ENCODE data around the gene ANKS1B.

ANKS1B gene

DNA sequence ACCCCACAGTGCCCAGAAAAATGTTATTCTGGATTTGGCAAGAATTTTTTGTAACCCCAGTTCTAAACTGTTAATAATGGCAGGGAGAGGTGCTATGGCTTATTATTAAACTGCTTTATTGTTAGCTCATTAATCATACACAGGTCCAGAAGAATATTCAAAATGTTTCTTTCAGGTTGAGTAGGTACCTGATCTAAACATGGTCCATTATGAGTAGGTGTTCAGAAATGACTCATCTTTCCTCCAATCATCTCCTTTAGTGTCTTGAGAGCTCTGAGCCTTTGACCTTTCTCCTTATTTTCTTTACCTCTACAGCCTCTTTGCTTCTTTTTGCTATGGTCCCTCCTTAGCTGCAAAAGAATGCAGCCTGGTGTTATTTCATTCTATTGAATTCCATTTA is 548.2 kb downstream of the ANKS1B start:
- DNase-seq, result no peak

DNA sequence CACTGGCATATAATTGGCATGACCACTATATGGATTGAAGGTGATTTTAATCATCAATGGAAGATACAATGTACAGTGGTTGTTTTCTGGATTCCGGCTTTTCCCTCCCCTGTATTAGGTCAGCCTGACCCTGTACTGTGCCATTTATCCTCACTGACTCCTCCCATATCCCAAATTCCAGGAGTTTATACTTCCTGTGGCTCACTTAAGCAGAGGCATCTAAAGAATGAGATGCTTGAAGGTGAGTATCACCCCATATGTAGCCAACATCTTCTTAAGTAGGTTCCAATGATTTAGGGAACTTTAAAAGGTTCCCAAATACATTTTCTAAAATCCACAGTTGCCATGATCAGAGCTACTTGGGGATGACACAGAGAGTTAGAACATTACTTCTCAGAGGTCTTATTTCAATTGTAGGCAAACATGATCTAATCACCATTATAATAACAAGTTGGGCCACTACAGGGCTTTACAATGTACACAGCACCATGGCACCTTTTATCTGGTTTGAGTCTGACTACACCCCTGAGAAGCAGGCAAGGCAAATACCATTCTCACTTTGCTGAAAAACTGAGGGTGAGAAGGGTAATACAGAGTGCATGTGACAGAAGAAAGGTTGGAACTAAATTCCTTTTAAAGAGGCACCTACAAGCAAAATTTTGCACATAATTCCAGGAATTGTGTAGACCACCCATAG is 549.5 kb downstream of the ANKS1B start:
- no peak for DNase-seq

DNA sequence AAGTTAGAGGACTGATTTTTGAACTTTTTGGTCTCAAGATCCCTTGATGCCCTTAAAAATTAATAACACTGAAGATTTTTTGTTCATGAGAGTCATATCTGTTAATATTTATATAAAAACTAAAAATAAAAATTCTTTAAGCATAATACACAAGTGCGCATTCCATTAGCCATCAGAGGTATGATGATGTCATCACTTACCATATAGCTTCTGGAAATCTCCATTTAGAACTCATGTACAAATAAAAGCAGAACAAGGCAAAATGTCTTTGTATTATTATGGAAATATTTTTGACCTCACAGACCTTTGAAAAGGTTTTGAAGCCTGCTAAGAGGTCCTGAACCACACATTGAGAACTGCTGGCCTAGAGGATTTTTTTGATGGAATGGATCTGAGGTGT is 551.6 kb downstream of the ANKS1B start:
- no peak for DNase-seq

DNA sequence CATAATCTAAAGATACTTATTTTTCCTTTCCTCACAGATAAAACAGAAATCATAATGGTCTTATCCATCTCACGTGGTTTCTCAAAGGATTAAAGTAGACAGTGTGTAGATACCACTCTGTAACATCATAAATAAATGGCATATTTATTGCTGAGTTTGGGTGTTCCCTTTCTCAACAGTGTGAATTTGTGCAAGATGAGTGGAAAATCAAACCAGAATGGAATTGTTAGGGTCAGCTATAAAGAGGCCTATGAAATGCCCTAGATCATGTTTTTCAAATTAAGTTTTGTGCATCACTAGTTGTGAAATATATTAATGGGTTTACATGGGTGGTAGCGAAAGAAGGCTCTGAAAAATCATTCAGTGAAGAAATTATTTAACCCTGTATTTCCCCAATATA is 553.5 kb downstream of the ANKS1B start:
- DNase-seq, result no peak

DNA sequence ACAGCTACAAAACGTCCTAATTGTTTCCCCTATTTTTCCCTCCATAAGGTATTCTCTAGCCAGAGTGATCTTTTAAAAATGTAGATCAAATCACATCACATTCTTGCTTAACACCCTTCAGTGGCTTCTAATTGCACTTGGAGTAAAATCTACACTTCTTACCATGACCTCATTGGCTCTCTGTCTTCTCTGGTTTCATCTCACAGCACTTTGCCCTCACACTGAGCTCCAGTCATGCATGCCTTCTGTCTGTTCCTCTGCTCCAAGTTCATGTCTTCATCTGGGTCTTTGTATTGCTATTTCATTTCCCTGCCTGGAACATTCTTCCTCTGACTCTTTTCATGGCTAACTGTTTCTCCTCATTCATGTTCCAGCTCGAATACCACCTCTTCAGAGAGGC is 557.6 kb downstream of the ANKS1B start:
- no peak for DNase-seq

DNA sequence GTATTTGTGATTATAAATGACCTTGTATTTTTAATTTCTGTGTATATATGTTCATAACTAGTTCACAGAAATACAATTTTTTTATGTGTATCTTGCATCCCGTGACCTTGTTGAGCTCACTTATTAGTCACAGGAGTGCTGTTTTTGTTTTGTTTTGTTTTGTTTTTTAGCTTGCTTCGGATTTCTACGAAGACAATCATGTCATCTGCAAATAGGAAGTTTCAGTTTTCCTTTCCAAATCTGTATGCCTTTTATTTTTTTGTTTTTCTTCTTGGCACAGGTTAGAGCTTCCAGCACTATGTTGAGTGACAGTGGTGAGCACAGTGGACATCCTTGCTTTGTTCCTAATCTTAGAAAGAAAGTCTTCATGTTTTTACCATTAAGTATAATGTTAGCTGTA is 566.4 kb downstream of the ANKS1B start:
- no peak for DNase-seq

DNA sequence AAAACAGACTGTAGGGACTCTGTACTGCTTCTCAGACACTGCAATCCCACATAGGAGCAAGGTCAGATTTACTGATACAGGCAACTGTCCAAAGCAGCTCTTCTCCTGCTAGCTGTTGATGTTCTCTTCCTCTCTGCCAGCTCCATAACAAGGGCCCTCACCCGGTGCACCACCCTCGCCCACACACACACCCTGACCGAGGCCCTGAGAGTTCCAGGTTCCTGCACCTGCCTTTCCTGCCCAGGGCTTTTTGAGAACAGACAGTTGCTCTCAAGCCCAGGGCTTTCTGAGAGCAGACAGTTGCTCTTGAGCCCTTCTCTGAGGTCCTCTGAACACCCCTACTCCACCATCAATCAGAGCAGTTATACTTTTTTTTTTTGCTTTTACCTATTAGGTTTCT is 571.0 kb downstream of the ANKS1B start:
- DNase-seq, result no peak

DNA sequence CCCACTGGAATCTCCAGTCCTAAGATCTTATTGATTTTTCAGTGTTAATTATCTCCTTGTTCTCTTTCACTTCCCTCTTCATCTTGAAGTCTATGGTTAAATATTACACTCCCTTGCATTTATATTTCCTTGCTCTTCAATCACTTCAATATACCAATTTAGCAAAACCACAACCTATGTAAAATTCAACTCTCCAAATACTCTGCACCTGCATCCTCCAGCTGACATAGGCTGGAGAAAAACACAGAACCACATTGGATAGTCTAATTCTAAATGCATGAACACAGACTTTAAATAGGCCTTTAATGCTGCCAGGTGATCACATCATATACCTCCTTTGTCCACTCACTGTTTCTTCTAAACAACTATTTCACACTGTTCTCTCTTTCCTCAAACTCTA is 591.0 kb downstream of the ANKS1B start:
- no peak for DNase-seq

DNA sequence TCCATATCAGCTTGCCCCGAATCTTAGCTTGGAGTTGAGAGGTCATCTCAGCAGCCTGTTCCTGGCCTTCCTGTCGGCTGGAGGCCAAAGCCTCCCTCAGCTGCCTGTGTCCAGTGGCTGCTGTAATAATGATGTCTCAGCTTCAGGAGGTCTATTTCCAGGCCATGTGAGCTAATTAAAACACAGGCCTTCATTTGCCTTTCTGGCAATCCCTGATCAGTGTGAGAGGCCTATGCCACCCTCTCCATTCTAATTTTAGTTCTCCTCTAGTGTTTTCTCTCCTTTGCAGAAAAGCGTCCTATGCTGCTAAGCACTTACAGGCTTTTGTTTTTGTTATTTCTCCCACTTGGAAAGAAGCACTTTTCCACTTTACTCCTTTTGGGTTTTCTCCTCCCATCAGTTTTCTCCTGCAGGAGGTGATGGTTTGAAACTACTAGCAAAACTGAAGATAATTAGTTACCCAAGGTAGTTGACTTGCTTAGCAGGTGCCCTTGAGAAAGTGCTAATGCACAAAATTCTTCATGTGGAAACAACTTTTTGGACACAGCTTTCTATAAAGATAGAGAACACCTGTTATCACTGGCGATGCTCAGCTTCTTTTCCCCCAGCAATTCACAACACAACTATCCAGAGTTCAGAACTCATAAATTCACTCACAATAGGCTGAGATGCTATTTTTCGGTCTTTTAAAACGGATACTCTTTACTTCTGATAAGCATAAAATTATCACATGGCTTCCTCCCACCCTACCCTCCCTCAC is 592.5 kb downstream of the ANKS1B start:
- no peak for DNase-seq

DNA sequence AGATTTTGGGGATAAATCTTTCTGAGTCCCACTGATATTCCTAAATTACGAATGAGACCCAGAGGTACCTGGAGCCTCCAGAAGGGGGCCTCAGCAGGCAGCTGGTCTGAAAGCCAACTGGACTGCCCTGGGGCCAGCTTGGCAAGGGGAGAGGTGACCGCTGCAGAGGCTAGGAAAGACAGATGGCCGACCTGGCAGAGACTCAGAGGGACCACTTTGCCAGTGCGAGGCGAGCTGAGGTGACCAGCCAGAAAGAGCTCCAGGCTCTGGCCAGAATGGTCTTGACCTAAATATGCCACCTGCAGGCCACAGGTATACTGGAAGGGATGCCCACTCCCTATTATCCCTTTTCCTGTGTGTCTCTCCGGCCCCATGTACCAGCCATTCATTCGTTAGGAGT is 594.0 kb downstream of the ANKS1B start:
- DNase-seq, result no peak

DNA sequence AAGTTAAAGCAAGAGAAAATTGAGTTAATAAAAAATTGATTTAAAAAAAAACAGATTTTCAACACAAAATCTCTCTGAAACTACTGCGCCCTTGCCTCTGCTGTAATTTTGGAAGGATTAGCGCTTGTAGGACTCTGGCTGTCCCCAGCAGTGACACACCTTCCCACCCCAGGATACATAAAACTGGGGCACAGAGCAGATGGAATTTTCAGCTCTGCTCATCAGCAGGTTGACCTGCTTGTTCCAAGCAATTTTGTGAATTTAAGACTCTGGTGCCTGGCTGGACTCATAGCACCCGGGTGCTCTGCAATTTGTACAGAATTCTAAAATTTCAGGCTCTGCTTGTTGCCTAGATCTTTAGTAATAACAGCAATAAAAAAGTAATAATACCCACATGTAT is 595.0 kb downstream of the ANKS1B start:
- no peak for DNase-seq

DNA sequence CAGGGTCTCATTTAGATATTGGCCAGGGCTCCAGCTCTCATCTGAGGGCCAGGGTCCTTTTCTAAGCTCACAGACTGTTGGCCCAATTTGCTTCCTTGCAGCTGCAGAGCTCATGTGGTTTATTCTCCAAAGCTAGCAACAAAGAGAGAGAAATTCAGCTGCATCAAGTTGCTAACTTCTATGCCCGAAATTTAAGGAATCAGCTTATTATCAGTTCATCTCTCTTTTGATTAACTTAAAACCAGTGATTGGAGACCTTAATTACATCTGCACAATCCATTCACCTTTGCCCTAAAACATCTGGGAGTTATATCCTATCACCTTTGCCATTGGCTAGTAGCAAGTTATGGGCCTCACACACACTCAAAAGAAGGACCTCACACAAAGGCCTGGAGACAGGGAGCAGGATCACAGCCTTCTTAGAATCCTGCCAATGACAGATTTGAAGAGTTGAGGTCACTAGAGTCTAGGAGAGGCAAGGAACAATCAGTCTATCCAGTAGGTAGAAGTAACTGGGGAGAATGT is 596.0 kb downstream of the ANKS1B start:
- no peak for DNase-seq

DNA sequence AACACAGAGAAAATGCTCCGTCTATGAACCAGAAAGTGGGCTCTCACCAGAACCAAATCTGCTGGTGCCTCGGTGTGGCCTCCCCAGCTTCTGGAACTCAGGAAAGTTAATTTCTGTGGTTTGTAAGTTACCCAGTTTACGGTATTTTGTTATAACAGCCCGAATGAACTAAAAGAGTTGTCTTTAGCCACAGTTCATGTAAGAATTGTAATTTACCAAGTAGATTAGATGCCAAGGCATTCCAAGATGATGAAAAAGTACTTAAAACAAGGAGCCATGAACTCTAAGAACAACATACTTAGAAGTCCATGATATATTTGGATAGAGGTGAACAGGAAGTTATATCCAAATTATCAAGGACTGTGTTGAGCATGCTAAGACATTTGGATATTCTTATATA is 597.1 kb downstream of the ANKS1B start:
- DNase-seq, result no peak

DNA sequence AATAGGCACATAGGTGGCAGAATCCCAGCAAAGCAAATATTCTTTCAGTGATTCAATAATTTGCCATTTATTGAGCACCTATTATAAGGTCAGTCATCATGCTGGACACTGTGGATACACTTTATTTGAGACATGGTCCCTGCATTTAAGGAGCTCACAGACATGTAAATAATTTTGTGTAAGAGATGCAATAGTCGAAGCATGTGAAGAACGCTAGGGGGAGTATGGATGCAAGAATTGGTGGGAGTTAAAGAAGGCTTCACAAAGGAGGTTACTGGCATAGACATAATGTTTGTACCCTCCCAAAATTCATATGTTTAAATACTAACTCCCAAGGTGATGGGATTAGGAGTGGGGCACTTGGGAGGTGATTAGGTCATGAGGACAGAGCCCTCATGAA is 597.8 kb downstream of the ANKS1B start:
- no peak for DNase-seq

DNA sequence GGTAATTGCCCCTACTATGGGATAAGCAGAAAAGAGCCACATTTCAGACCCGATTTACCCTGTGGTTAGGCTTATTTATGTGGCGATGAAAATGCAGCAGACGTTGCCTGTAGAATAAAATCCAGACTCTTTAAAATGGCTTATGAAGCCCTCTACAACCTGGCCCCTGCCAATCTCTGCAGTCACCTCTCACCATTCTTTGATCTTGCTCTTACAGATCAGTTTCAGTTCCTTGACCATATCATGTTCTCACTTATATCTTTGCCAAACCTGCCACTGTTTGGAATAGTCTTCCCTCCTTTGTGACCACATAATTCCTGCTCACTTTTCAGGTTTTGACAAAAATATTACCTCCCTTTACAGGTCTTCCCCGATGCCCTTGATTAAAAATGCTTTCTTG is 601.5 kb downstream of the ANKS1B start:
- DNase-seq, result no peak

DNA sequence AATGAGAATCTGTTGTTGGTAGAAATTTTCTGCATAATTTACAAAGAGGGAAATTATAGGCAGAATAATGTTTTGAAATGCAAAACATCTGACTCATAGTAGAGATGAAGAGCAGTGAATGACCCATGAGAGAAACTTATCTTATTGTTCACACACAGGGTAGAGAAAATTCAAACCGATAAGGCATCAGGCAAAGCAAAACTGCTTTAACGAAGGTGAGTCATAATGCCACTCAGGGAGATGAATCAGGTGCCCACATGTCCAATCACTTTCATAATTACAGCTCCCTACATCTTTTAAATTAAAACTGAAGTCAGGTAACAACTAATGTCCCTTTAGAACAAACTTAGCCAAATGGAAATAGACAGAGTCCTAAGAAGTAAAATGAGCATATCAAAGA is 602.7 kb downstream of the ANKS1B start:
- no peak for DNase-seq

DNA sequence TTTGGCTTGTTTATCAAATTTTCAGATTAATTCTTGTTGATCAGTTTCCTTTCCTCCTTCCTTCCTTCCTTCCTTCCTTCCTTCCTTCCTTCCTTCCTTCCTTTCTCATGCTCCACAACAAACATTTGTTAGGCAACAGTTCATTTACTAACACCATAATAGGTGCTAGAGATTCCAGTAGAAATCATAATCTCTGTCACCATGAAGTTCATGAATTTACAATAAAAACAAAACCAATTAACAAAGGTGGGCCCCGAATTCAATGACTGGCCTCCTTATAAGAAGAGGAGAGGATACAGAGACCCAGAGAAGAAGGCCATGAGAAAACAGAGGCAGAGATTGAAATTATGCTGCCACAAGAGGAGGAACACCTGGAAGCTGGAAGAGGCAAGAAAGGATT is 604.0 kb downstream of the ANKS1B start:
- no peak for DNase-seq

DNA sequence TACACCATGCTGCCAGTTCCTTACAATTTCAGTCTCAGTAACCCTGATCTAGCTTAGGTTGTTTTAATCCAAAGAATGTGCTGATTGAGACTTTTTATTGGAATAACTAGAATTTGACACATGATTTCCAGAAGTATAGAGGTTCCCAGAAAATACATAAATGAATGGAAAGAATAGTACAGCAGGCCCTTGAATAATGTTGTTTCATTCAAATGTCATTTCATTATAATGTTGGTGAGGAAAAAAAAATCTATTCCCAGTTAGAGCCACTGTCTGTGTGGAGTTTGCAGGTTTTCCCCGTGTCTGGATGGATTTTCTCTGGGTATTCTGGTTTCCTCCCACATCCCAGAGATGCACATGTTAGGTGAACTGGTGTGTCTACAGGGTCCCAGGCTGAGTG is 610.7 kb downstream of the ANKS1B start:
- DNase-seq, result no peak

DNA sequence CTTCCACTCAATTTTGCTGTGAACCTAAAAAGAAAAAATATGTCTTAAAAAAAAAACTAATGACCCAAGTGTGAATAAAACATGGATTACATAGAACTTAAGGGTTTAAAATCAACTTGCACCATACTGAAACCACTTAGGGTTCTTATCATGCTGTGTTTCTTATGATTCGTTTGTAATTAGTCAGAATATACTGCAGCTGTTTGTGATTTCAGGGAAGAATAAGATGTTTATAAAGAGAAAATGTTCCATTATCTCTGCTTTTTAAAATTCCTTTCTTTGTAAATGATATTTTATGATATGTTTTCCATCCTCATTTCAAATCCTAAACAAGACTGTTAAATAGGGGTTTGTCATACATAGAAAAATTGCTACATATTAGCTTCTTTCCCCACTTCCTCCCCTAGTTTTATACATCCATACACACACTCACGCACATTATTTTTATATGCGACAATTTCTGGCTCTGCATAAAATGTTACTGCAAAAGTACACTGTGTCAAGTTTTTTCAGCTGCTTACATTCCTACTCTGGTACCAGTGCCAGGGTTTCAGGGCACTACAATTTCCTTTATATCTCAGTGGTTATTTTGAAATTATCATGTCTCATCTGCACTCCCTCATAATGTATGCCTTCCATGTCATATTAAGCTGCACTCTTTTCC is 612.3 kb downstream of the ANKS1B start:
- no peak for DNase-seq

DNA sequence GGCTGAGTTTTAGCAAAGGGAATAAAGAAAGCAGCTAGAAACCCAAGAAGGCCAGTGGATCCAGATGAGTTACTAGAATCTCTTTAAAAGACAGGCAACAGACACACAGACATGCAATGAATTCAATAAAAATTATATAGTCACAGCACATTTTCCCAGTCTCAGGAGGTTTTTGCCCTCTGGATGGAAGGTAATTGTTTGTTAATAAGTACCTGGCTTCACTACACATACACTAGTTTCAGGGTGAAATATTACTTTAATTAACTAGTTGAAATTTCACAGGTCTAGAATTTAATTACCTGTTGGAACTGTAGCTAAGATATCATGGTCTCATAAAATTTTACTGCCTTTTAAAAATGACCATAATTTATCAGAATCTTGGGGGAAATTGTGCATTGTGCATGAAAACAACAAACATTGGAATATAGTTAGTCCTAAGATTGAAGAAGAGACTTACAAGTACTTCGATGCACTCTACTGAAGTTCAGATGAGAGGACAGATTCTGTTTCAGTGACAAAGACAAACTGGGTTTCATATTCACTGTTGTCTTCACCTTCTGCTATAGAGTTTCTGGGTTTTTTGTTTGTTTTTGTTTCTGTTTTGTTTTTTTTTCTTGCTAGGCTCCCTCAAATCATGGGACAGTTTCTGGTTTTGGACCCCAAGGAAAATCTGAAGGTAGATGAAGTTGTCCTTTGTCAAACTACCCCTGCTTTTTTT is 614.2 kb downstream of the ANKS1B start:
- no peak for DNase-seq

DNA sequence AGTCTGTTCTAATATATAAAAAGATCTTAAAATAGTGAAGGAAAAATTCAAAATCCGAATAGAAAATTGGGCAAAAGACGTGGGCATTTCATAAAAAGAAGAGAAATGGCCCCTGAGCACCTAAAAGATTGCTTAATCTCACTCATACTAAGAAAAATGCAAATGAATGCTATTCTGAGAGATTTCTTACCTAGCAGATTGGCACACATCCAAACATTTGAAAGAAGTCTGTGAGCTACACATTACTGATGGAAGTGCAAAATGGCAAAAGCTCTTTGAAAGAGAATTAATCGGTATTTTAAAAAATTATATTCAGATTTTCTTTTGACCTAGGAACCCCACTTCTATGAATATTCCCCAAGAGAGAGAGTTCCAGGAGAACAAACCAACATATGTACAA is 617.6 kb downstream of the ANKS1B start:
- no peak for DNase-seq

DNA sequence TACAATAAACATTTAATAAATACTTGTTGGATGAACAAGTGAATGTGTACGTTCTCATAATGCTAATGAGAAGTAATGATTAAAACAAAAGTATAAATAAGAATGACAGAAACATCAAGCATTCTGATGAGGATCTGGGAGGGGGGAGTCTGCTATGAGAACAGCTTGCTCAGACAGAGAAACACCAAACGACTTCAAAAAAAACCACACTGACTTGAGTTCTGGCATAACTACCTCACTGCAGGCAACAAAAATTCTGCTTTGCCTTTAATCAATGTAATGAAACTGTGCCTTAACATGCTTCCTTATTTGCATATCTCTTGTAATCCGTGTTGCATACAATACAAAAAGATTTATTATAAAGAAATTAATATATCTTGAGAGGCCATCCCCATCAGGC is 632.5 kb downstream of the ANKS1B start:
- DNase-seq, result no peak

DNA sequence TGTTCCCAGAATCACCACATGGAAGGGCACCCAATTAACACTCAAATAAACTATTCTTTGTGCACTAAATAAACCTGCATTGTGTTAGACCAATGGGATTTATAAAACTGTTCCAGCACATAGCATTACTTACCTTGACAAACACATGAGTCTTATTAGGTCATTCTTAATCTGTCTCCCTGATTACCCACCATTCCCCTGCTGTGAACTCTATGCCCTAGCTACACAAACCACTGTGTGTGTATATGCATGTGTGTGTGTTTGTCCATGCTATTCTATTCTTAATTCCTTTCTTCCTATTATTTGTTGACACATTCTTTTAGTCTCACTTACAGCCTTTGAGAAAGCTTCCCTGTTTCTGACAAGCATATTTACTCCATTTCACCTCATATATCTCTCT is 640.8 kb downstream of the ANKS1B start:
- DNase-seq, result no peak
